ENCODE results near the gene SHMT2.

SHMT2 gene

DNA sequence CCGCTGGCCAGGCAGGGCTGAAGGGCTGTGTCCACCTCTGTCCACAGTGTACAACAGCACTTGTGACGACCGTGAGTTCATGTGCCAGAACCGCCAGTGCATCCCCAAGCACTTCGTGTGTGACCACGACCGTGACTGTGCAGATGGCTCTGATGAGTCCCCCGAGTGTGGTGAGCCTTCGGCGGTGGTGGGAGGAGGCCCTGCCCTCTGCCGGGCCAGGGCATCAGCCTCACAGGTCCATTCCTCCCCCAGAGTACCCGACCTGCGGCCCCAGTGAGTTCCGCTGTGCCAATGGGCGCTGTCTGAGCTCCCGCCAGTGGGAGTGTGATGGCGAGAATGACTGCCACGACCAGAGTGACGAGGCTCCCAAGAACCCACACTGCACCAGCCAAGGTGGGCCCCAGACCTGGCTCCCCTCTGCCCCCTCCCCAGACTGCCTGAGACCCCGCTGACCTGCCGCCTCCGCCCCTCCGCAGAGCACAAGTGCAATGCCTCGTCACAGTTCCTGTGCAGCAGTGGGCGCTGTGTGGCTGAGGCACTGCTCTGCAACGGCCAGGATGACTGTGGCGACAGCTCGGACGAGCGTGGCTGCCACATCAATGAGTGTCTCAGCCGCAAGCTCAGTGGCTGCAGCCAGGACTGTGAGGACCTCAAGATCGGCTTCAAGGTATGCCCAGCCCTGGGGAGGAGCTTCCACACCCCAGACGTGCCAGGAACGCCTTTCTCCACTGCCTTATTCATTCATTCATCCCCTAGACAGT lies 33.7 kb upstream of the SHMT2 start:
- TF ChIP-seq, protein P1, sequence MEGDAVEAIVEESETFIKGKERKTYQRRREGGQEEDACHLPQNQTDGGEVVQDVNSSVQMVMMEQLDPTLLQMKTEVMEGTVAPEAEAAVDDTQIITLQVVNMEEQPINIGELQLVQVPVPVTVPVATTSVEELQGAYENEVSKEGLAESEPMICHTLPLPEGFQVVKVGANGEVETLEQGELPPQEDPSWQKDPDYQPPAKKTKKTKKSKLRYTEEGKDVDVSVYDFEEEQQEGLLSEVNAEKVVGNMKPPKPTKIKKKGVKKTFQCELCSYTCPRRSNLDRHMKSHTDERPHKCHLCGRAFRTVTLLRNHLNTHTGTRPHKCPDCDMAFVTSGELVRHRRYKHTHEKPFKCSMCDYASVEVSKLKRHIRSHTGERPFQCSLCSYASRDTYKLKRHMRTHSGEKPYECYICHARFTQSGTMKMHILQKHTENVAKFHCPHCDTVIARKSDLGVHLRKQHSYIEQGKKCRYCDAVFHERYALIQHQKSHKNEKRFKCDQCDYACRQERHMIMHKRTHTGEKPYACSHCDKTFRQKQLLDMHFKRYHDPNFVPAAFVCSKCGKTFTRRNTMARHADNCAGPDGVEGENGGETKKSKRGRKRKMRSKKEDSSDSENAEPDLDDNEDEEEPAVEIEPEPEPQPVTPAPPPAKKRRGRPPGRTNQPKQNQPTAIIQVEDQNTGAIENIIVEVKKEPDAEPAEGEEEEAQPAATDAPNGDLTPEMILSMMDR (IDR thresholded peaks at IDR 0.05; ENCODE audit: control extremely low read depth, extremely low read depth, low read depth, missing control alignments): no peak
- ChIA-PET POLR2A (no interaction called here), CTCF (interaction anchor here (1.4 to 3.2 kb wide), 2 partner anchors 13 to 18 kb away, joined by 4 to 11 read pairs; no protein-coding TSS in a partner anchor)
- no peak for DNase-seq (ENCODE audit: extremely low spot score)

DNA sequence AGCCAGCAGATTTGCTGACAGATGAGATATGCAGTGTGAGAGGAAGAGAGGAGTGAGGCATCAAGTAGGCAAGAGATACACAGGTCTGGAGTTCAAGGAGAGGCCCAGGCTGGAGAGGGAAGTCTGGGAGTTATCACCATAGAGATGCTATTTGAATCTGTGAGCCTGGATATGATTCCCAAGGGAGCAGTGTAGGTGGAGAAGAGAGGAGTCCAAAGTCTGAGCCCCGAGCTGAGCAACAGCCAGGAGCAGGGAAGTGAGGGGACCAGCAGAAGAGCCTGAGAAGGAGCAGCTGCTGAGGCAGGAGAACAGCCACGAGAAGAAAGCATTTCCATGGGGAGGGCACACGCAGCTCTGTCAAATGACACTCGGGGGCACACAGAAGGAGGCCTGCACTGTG lies 33.1 kb upstream of the SHMT2 start:
- TF ChIP-seq, protein P1 (IDR thresholded peaks at IDR 0.05; ENCODE audit: control extremely low read depth, extremely low read depth, low read depth, missing control alignments): no peak
- CTCF ChIA-PET: interaction anchor here (1.4 to 3.2 kb wide), 2 partner anchors 13 to 17 kb away, joined by 4 to 11 read pairs; no protein-coding TSS in a partner anchor
- POLR2A ChIA-PET: no interaction called here

DNA sequence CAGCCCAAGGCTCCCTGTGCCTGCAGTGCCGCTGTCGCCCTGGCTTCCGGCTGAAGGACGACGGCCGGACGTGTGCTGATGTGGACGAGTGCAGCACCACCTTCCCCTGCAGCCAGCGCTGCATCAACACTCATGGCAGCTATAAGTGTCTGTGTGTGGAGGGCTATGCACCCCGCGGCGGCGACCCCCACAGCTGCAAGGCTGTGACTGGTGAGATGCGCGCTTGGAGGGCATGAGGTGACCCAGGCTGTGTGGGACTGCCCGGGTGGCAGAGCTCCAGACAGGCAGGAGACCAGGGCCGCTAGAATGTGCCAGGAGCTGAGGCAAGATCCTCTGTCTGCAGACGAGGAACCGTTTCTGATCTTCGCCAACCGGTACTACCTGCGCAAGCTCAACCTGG lies 32.6 kb upstream of the SHMT2 start:
- ChIA-PET CTCF (interaction anchor here (1.0 to 3.2 kb wide), 3 partner anchors 11 to 16 kb away, joined by 3 to 11 read pairs (median 4); no protein-coding TSS in a partner anchor), POLR2A (no interaction called here)
- no peak for DNase-seq (ENCODE audit: extremely low spot score)
- TF ChIP-seq, protein P1 (IDR thresholded peaks at IDR 0.05; ENCODE audit: control extremely low read depth, extremely low read depth, low read depth, missing control alignments): no peak

More for the DNA sequence above, 33.1 kb upstream of the SHMT2 start:
- DNase-seq (ENCODE audit: extremely low spot score): no peak

DNA sequence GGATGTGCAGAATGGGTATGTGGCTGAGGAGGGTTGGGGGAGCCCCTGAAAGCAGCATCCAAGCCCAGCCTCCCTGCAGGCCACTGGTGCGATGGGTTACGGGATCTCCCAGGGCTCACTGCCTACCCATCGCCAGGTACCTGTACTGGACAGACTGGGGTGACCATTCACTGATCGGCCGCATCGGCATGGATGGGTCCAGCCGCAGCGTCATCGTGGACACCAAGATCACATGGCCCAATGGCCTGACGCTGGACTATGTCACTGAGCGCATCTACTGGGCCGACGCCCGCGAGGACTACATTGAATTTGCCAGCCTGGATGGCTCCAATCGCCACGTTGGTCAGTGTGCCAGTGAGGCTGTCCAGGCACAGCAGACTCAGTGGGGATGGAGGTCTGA lies 31.2 kb upstream of the SHMT2 start:
- ChIA-PET POLR2A (no interaction called here), CTCF (interaction anchor here (1.0 to 3.2 kb wide), 3 partner anchors 15 to 22 kb away, joined by 3 to 11 read pairs (median 7); no protein-coding TSS in a partner anchor)
- DNase-seq (ENCODE audit: extremely low spot score): no peak
- TF ChIP-seq, protein P1 (IDR thresholded peaks at IDR 0.05; ENCODE audit: control extremely low read depth, extremely low read depth, low read depth, missing control alignments): no peak

DNA sequence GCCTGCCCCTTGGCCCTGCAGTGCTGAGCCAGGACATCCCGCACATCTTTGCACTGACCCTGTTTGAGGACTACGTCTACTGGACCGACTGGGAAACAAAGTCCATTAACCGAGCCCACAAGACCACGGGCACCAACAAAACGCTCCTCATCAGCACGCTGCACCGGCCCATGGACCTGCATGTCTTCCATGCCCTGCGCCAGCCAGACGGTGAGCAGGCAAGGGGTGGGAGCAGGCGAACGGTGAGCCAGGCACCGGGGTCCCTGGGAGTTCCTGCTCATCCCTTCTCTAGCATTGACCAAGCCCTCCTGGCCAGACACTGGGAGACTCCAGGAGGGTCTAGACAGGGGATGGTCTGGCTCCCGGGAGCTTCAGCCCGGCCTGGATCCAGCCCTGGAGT lies 30.3 kb upstream of the SHMT2 start:
- ChIA-PET CTCF (interaction anchor here (1.6 to 3.2 kb wide), 2 partner anchors 14 to 16 kb away, joined by 7 to 11 read pairs; no protein-coding TSS in a partner anchor), POLR2A (no interaction called here)
- DNase-seq (ENCODE audit: extremely low spot score): no peak
- TF ChIP-seq, protein P1 (IDR thresholded peaks at IDR 0.05; ENCODE audit: control extremely low read depth, extremely low read depth, low read depth, missing control alignments): no peak

DNA sequence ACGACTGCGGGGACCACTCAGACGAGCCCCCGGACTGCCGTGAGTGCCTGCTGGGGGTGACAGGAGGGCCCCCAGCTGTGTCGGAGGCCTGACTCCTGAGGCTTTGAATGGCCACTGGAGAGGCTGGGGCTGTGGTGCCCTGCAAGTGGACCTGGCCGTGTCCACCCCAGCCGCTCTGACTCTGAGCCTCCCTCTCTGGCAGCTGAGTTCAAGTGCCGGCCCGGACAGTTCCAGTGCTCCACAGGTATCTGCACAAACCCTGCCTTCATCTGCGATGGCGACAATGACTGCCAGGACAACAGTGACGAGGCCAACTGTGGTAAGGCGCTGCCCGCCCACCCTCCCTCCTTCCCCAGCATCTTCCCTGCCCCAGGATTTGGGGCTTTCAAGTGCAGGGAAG lies 29.0 kb upstream of the SHMT2 start:
- ChIA-PET CTCF (no interaction called here), POLR2A (no interaction called here)
- TF ChIP-seq, protein P1 (IDR thresholded peaks at IDR 0.05; ENCODE audit: control extremely low read depth, extremely low read depth, low read depth, missing control alignments): no peak
- no peak for DNase-seq (ENCODE audit: extremely low spot score)

All from GM10248 (cell line).